Common myeloid progenitor, CD34-positive (primary cell): Measurements from ENCODE around the gene CFAP54.

Source experiments
- CTCF ChIA-PET: fragments of 350-600 bp; sonication (Branson Sonifier 250); formaldehyde crosslinking; loops from one replicate; lab custom pipeline; 2021; ENCODE audit warnings: antibody characterized with exemption; lab: Charles Lee
- POLR2A ChIA-PET: fragments of 350-600 bp; sonication (Branson Sonifier 250); formaldehyde crosslinking; loops from one replicate; lab custom pipeline; 2021; ENCODE audit warnings: antibody characterized with exemption; lab: Charles Lee
- DNase-seq, 3 donors: peaks; one replicate each; pipeline versions ENCODE4 v3.0.0 to v3.0.0-alpha.2; 2013
- H3K27ac ChIP-seq, 2 experiments: 1 replicate in 1 of 2; 2 replicates in 1 of 2; pipeline ENCODE4 v1.7.0; 2013; ENCODE audit warnings: inconsistent platforms in 2 of 2, low read length in 2 of 2, mild to moderate bottlenecking in 2 of 2, low read depth in 1 of 2, moderate library complexity in 1 of 2; ENCODE audit not compliant: severe bottlenecking in 2 of 2, insufficient read depth in 1 of 2, poor library complexity in 1 of 2
- H3K27me3 ChIP-seq, 5 experiments: replicated peaks in 2 of 5; 1 replicate in 3 of 5; 2 replicates in 2 of 5; pipeline versions ENCODE4 v1.6.1 to v1.7.0; 2013; ENCODE audit warnings: low read length in 4 of 5, mild to moderate bottlenecking in 2 of 5, moderate library complexity in 2 of 5, inconsistent platforms in 1 of 5; ENCODE audit not compliant: insufficient read depth in 5 of 5, control insufficient read depth in 4 of 5
- H3K36me3 ChIP-seq, 4 experiments: 1 replicate in 2 of 4; 2 replicates in 2 of 4; pipeline versions ENCODE4 v1.6.1 to v1.7.0; 2013; ENCODE audit warnings: low read length in 3 of 4, control low read depth in 1 of 4, mild to moderate bottlenecking in 1 of 4; ENCODE audit not compliant: control insufficient read depth in 4 of 4, insufficient read depth in 4 of 4
- H3K4me1 ChIP-seq, 4 experiments: 1 replicate in 3 of 4; 2 replicates in 1 of 4; pipeline versions ENCODE4 v1.6.1 to v1.7.1; 2013; ENCODE audit warnings: low read length in 3 of 4, mild to moderate bottlenecking in 3 of 4, control low read depth in 1 of 4, inconsistent platforms in 1 of 4, moderate library complexity in 1 of 4; ENCODE audit not compliant: control insufficient read depth in 4 of 4, insufficient read depth in 4 of 4; ENCODE audit errors: control extremely low read depth in 1 of 4
- H3K4me3 ChIP-seq, 7 experiments: 1 replicate in 4 of 7; 2 replicates in 3 of 7; pipeline versions ENCODE4 v1.5.1 to v1.7.0; 2013; ENCODE audit warnings: mild to moderate bottlenecking in 7 of 7, low read length in 6 of 7, moderate library complexity in 6 of 7, inconsistent platforms in 2 of 7, low read depth in 2 of 7, control low read depth in 1 of 7; ENCODE audit not compliant: insufficient read depth in 4 of 7, control insufficient read depth in 1 of 7; ENCODE audit errors: extremely low read depth in 1 of 7
- H3K9me3 ChIP-seq, 5 experiments: 1 replicate in 4 of 5; 2 replicates in 1 of 5; pipeline versions ENCODE4 v1.6.1 to v1.7.1; 2013; ENCODE audit warnings: low read length in 4 of 5, mild to moderate bottlenecking in 2 of 5, inconsistent platforms in 1 of 5, low read depth in 1 of 5, moderate library complexity in 1 of 5; ENCODE audit not compliant: control insufficient read depth in 4 of 5, insufficient read depth in 2 of 5; ENCODE audit errors: control extremely low read depth in 1 of 5
- WGBS: methylation state at CpG from one replicate; pipeline ENCODE4 v1.1.5; 2013; ENCODE audit not compliant: insufficient coverage; 5-methylcytosine and 5-hydroxymethylcytosine counted together

CFAP54 gene

GRCh38 chr12:96447256-96447655 lies 42.1 kb upstream of the CFAP54 start:
- Histone ChIP-seq H3K4me1 (peaks cover 4 to 23% (median 18%) of the 10 kb centered on the region in 4 experiments), H3K9me3 (no peaks in the 10 kb centered on the region), H3K36me3 (no peaks in the 10 kb centered on the region), H3K4me3 (no peak overlapping the region), H3K27me3 (no peaks in the 10 kb centered on the region), H3K27ac (peak overlapping the region in 1 of 2 experiments; percentile 96)
- WGBS, result 100% methylated on average over 1 of the region's 3 CpGs
- ChIA-PET POLR2A (no interaction called here), CTCF (interaction anchor here (1.1 to 2.7 kb wide), 8 partner anchors 15 to 385 kb away, joined by 3 to 18 read pairs (median 5); partner anchors contain the start of genes CDK17 and CFAP54)
- peak in 1 of 3 donors; percentile 35 for DNase-seq

DNA sequence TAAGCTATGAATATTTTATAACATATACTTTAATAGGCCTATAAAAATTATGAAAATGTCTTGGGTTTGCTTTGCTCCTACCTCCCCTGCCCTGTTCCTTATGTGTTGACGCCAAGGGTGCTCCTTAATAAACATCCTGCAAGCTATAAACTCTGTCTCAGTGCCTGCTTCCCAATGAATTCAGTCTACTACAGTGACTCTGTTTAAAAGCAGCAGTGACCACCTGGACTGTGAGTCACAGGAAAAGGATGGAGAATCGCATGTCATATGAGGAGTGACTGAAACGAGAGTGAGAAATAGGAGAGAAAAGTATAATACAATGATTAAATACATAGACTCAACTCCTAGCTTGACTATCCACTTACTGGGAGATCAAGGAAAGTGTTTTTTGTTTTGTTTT lies 41.1 kb upstream of the CFAP54 start:
- WGBS, result no CpG with 5 or more reads among the region's 3 CpGs
- Histone ChIP-seq H3K36me3 (no peaks in the 10 kb centered on the region), H3K4me1 (peaks cover 4 to 23% (median 18%) of the 10 kb centered on the region in 4 experiments), H3K27me3 (no peaks in the 10 kb centered on the region), H3K4me3 (no peak overlapping the region), H3K27ac (no peak overlapping the region), H3K9me3 (no peaks in the 10 kb centered on the region)
- no peak for DNase-seq
- ChIA-PET POLR2A (no interaction called here), CTCF (interaction anchor here (0.6 to 1.6 kb wide), 5 partner anchors 11 to 386 kb away, joined by 3 to 8 read pairs (median 3); partner anchors contain the start of gene CFAP54)

GRCh38 chr12:96452261-96452922 lies 37.0 kb upstream of the CFAP54 start:
- CTCF ChIA-PET, result no interaction called here

GRCh38 chr12:96454396-96454795 lies 35.0 kb upstream of the CFAP54 start:
- no peak overlapping the region for H3K4me3 ChIP-seq
- no peak for DNase-seq
- no peaks in the 10 kb centered on the region for H3K4me1 ChIP-seq
- H3K27ac ChIP-seq, result no peak overlapping the region
- no peaks in the 10 kb centered on the region for H3K36me3 ChIP-seq
- POLR2A ChIA-PET, result interaction anchor here (0.6 to 1.6 kb wide), 2 partner anchors 55 to 57 kb away, joined by 3 to 6 read pairs; no protein-coding TSS in a partner anchor
- no peaks in the 10 kb centered on the region for H3K27me3 ChIP-seq
- CTCF ChIA-PET, result interaction anchor here (1.0 to 1.8 kb wide), 6 partner anchors 9 to 50 kb away, joined by 3 to 5 read pairs (median 4); no protein-coding TSS in a partner anchor
- no peaks in the 10 kb centered on the region for H3K9me3 ChIP-seq

More at GRCh38 chr12:96452261-96452922, 37.0 kb upstream of the CFAP54 start:
- POLR2A ChIA-PET, result no interaction called here
- no peaks in the 10 kb centered on the region for H3K9me3 ChIP-seq
- H3K36me3 ChIP-seq, result no peaks in the 10 kb centered on the region
- no peak overlapping the region for H3K27ac ChIP-seq
- WGBS, result 100% methylated on average over 2 of the region's 3 CpGs
- no peaks in the 10 kb centered on the region for H3K4me1 ChIP-seq
- no peak for DNase-seq
- no peaks in the 10 kb centered on the region for H3K27me3 ChIP-seq
- H3K4me3 ChIP-seq, result no peak overlapping the region

DNA sequence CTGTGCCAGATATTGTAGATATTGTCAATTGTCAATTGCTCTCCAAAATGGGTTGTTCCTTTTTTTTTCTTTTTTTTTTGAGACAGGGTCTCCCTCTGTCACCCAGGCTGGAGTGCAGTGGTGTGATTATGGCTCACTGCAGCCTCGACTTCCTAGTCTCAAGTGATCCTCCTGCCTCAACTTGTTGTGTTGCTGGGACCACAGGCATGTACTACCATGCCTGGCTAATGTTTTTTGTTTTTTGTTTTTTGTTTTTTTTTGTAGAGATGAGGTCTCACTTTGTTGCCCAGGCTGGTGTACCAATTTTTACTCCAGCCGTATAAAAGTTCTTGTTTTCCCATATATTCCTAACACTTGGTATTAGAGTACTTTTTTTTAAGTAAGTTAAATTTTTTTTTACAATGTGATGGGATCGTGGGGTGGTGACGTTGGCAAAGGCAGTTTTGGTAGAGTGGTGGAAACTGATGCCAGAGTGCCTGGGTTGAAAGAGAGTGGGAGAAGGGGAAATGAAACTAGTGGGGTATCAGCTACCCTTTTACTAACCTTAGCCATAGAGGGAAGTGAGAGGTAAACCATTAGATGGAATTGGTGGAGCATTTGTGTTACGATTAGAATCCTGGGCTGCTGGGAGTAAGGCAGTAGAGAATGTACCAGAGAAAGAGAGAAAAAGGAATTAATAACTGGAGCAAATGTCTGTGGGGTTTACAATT lies 33.0 kb upstream of the CFAP54 start:
- 96% methylated on average over 4 of the region's 5 CpGs for WGBS
- CTCF ChIA-PET, result interaction anchor here (0.8 to 1.6 kb wide), 5 partner anchors 11 to 72 kb away, joined by 3 read pairs; no protein-coding TSS in a partner anchor
- H3K9me3 ChIP-seq, result no peaks in the 10 kb centered on the region
- no peak for DNase-seq
- H3K4me1 ChIP-seq, result no peaks in the 10 kb centered on the region
- no peak overlapping the region for H3K27ac ChIP-seq
- H3K36me3 ChIP-seq, result no peaks in the 10 kb centered on the region
- POLR2A ChIA-PET, result no interaction called here
- no peak overlapping the region for H3K4me3 ChIP-seq
- H3K27me3 ChIP-seq, result no peaks in the 10 kb centered on the region

GRCh38 chr12:96457191-96457930 lies 32.0 kb upstream of the CFAP54 start:
- Histone ChIP-seq H3K27ac (no peak overlapping the region), H3K4me1 (no peaks in the 10 kb centered on the region), H3K4me3 (no peak overlapping the region), H3K36me3 (no peaks in the 10 kb centered on the region), H3K9me3 (no peaks in the 10 kb centered on the region), H3K27me3 (no peaks in the 10 kb centered on the region)
- ChIA-PET CTCF (interaction anchor here (0.8 to 1.7 kb wide), 7 partner anchors 8 to 73 kb away, joined by 3 to 5 read pairs (median 3); no protein-coding TSS in a partner anchor), POLR2A (interaction anchor here (0.5 kb wide), 1 partner anchor 69 kb away, joined by 3 read pairs; no protein-coding TSS in a partner anchor)
- DNase-seq, result no peak
- 96% methylated on average over 4 of the region's 4 CpGs for WGBS
